K562 (cell line): ENCODE results near the gene KLK1. TPM values are rescaled to one million over a fixed set of nuclear protein-coding genes. Genes with fewer than 3 reads are reported as not detected.
A peak's percentile ranks its signal among the peaks of the same experiment; 100 is the strongest.

Experiments used
- ATAC-seq: fragments of 200-7000 bp; cut with Tn5 transposase; 3 replicates; pipeline ENCODE4 v1.9.1; 2020; ENCODE audit warnings: moderate library complexity
- BruUV-seq: library from RNA; stranded (reverse); fragments of 400-500 nt; replicated peaks from 2 replicates; lab custom pipeline; 2021; lab: Mats Ljungman, UMichigan
- CTCF ChIA-PET: fragments of 300-600 bp; formaldehyde crosslinking; extraction: SDS; loops from one replicate; lab custom pipeline; 2021; ENCODE audit warnings: low intra/inter-chr PET ratio; lab: Yijun Ruan, JAX
- POLR2A ChIA-PET: fragments of 300-600, 350-650 bp; sonication (Branson Sonifier 250); formaldehyde crosslinking; extraction: SDS; loops from one replicate; lab custom pipeline; 2021; ENCODE audit warnings: antibody characterized with exemption, inconsistent platforms; lab: Yijun Ruan, JAX
- DNase-seq, 4 experiments: peaks; one replicate each; pipeline versions ENCODE4 v3.0.0 to v3.0.0-alpha.2; 2011 to 2018; ENCODE audit warnings: low spot score in 3 of 4, mixed read lengths in 3 of 4; ENCODE audit errors: extremely low read depth in 1 of 4
- FAIRE-seq: peaks from 2 replicates; lab custom pipeline; 2011; peaks lifted over from hg19 to GRCh38; lab: Jason Lieb, UNC
- H2AFZ ChIP-seq: 2 replicates; pipeline ENCODE4 v1.6.0; 2011; ENCODE audit warnings: low read depth, low read length, control low read depth, inconsistent platforms
- H3K27ac ChIP-seq: fragments of 200-600 bp; 3 replicates; pipeline ENCODE4 v1.8.0; 2011; ENCODE audit warnings: low read depth, mild to moderate bottlenecking, control low read depth, inconsistent platforms, low read length, moderate library complexity, mixed read lengths; ENCODE audit errors: extremely low read depth
- H3K27me3 ChIP-seq, 2 experiments: fragments of 300-600 bp in 1 of 2; 2 replicates in 1 of 2; 3 replicates in 1 of 2; pipeline versions ENCODE4 v1.6.0 to v1.8.0; 2011; ENCODE audit warnings: inconsistent platforms in 2 of 2, low read length in 2 of 2, mild to moderate bottlenecking in 1 of 2, mixed read lengths in 1 of 2, moderate library complexity in 1 of 2; ENCODE audit not compliant: control insufficient read depth in 2 of 2, insufficient read depth in 2 of 2
- H3K36me3 ChIP-seq: fragments of 300-600 bp; 3 replicates; pipeline ENCODE4 v1.8.0; 2011; ENCODE audit warnings: mild to moderate bottlenecking, low read length, inconsistent platforms; ENCODE audit not compliant: control insufficient read depth, insufficient read depth
- H3K4me1 ChIP-seq, 2 experiments: fragments of 200-600 bp in 1 of 2; replicated peaks in 1 of 2; 2 replicates in 1 of 2; 3 replicates in 1 of 2; pipeline versions ENCODE4 v1.5.1 to v1.8.0; 2011; ENCODE audit warnings: inconsistent platforms in 2 of 2, low read length in 2 of 2, mild to moderate bottlenecking in 1 of 2, mixed read lengths in 1 of 2, moderate library complexity in 1 of 2; ENCODE audit not compliant: control insufficient read depth in 2 of 2, insufficient read depth in 2 of 2
- H3K4me2 ChIP-seq: 2 replicates; pipeline ENCODE4 v1.6.1; 2011; ENCODE audit warnings: low read length, control low read depth, inconsistent platforms, mixed read lengths; ENCODE audit not compliant: insufficient read depth
- H3K4me3 ChIP-seq: fragments of 200-600 bp; sonication (generic), shearing (Covaris generic); 2 replicates; pipeline ENCODE4 v1.5.1; 2016; ENCODE audit warnings: control low read depth, inconsistent platforms
- H3K79me2 ChIP-seq: fragments of 200-600 bp; 3 replicates; pipeline ENCODE4 v1.8.0; 2011; ENCODE audit warnings: low read length, inconsistent platforms; ENCODE audit not compliant: control insufficient read depth, insufficient read depth
- H3K9ac ChIP-seq, 2 experiments: 2 replicates each; pipeline versions ENCODE4 v1.6.0 to v1.6.1; 2011; ENCODE audit warnings: low read depth in 2 of 2, low read length in 2 of 2, control low read depth in 1 of 2, inconsistent platforms in 1 of 2, mild to moderate bottlenecking in 1 of 2, mixed read lengths in 1 of 2; ENCODE audit not compliant: insufficient read depth in 1 of 2
- H3K9me1 ChIP-seq: one replicate; pipeline ENCODE4 v1.6.0; 2011; ENCODE audit warnings: inconsistent platforms, mild to moderate bottlenecking, low read length, moderate library complexity; ENCODE audit not compliant: control insufficient read depth, insufficient read depth
- H3K9me3 ChIP-seq: replicated peaks from 2 replicates; pipeline ENCODE4 v1.5.1; 2011; ENCODE audit warnings: low read depth, low read length, inconsistent platforms; ENCODE audit not compliant: control insufficient read depth, insufficient read depth
- H4K20me1 ChIP-seq: replicated peaks from 2 replicates; pipeline ENCODE4 v1.6.1; 2011; ENCODE audit warnings: low read length, inconsistent platforms, mixed read lengths; ENCODE audit not compliant: control insufficient read depth, insufficient read depth
- CCAR2 ChIP-seq: fragments of 200-400 bp; formaldehyde crosslinking; IDR thresholded peaks from 2 replicates; pipeline ENCODE4 v1.6.1; 2017; ENCODE audit warnings: mild to moderate bottlenecking, low read depth, low read length
- HDAC1 ChIP-seq, 2 experiments: fragments of 450-650 bp; IDR thresholded peaks; 2 replicates each; pipeline ENCODE4 v1.6.1; 2016 to 2017; ENCODE audit warnings: inconsistent platforms in 1 of 2, mild to moderate bottlenecking in 1 of 2, moderate library complexity in 1 of 2
- MIER1 ChIP-seq: fragments of 450-650 bp; IDR thresholded peaks from 2 replicates; pipeline ENCODE4 v1.6.1; 2016; ENCODE audit warnings: antibody characterized with exemption, mild to moderate bottlenecking, low read depth
- POLR2AphosphoS2 ChIP-seq: IDR thresholded peaks from 2 replicates; pipeline ENCODE4 v1.6.1; 2012; ENCODE audit warnings: low read length, improper control_type of control experiment
- PPARD ChIP-seq: fragments of 250-450 bp; sonication (Bioruptor Pico); IDR thresholded peaks from 2 replicates; pipeline ENCODE4 v1.8.0; 2022; ENCODE audit warnings: inconsistent platforms, mild to moderate bottlenecking, moderate library complexity
- XRCC3 ChIP-seq: fragments of 450-650 bp; IDR thresholded peaks from 2 replicates; pipeline ENCODE4 v1.6.1; 2017; ENCODE audit warnings: mild to moderate bottlenecking, moderate library complexity
- ZNF134 ChIP-seq: fragments of 250-450 bp; sonication (Bioruptor Pico); conservative IDR thresholded peaks from 2 replicates; pipeline ENCODE4 v1.4.0; 2020
- ZNF644 ChIP-seq: fragments of 200-800 bp; sonication (Bioruptor generic); IDR thresholded peaks from 2 replicates; pipeline ENCODE4 v1.6.1; 2016; ENCODE audit warnings: low read depth, missing genetic modification characterization, missing compliant biosample characterization
- WGBS: fragments of 100-300 bp; shearing (Covaris generic); methylation state at CpG from one replicate; pipeline ENCODE4 v1.1.6; 2016; ENCODE audit warnings: low coverage, mixed read lengths; ENCODE audit not compliant: insufficient coverage; ENCODE audit errors: missing lambda C conversion rate; 5-methylcytosine and 5-hydroxymethylcytosine counted together
- in situ Hi-C: fragments of 300-500 bp; cut with MboI; formaldehyde crosslinking; loops from 4 replicates; pipeline ENCODE4 v1.15.0; 2018; ENCODE audit warnings: inconsistent platforms, mixed read lengths
- intact Hi-C: fragments of 100-400 bp; cut with micrococcal nuclease; formaldehyde crosslinking; loops from 2 replicates; pipeline ENCODE4 v1.14.2; 2022
- polyA plus RNA-seq, 8 experiments: library from polyadenylated mRNA; depleted of rRNA in 4 of 8; stranded (reverse) in 5 of 8; unstranded in 3 of 8; fragments of >200 nt; fragmentation: Nextera tagmentation in 2 of 8; fragmentation: Illumina TruSeq in 1 of 8; extraction: Ambion mirVana in 2 of 8; extraction: Trizol in 1 of 8; gene quantifications; 2 replicates each; pipeline versions ENCODE4 v1.2.1 to v1.2.3, GENCODE V29; 2011 to 2014; ENCODE audit warnings: inconsistent platforms in 1 of 8, missing spikeins in 1 of 8
- total RNA-seq, 7 experiments: library from RNA; depleted of rRNA in 6 of 7; stranded (reverse); fragments of >200 nt in 6 of 7; fragmentation: Illumina TruSeq in 2 of 7; extraction: Trizol in 2 of 7; gene quantifications; 2 replicates each; pipeline versions ENCODE4 v1.2.1 to v1.2.3, GENCODE V29; 2011 to 2021; ENCODE audit warnings: low replicate concordance in 1 of 7
- TF ChIP-seq, protein P1 (sequence below): fragments of 250-450 bp; sonication (Bioruptor Pico); IDR thresholded peaks from 2 replicates; pipeline ENCODE4 v1.6.1; 2021; ENCODE audit warnings: mild to moderate bottlenecking
- TF ChIP-seq, protein P2 (sequence below): fragments of 250-450 bp; sonication (Bioruptor Pico); IDR thresholded peaks from 2 replicates; pipeline ENCODE4 v1.4.0; 2020; ENCODE audit warnings: mild to moderate bottlenecking, moderate library complexity, borderline replicate concordance

The KLK1 gene
- total and polyA plus RNA-seq, 9 of the 15 experiments (the other 6 are each of a cell fraction or from before 2014, with no cell fraction given), result 0.87 to 15.4 (median 9.1) TPM

DNA sequence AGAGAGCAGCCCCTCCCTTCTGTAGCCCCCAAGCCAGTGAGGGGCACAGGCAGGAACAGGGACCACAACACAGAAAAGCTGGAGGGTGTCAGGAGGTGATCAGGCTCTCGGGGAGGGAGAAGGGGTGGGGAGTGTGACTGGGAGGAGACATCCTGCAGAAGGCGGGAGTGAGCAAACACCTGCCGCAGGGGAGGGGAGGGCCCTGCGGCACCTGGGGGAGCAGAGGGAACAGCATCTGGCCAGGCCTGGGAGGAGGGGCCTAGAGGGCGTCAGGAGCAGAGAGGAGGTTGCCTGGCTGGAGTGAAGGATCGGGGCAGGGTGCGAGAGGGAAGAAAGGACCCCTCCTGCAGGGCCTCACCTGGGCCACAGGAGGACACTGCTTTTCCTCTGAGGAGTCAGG is 35.3 kb upstream of the KLK1 start:
- ChIA-PET CTCF (no interaction called here), POLR2A (interaction anchor here (0.6 kb wide), 1 partner anchor 13 kb away, joined by 3 read pairs; no protein-coding TSS in a partner anchor)
- intact Hi-C loops, result no loop called here
- H3K9ac ChIP-seq, result peak overlapping the region in 1 of 2 experiments; percentile 68; a peak in 2 of 4 replicates
- no peaks in the 10 kb centered on the region for H3K9me1 ChIP-seq
- H3K79me2 ChIP-seq, result no peaks in the 10 kb centered on the region
- in situ Hi-C loops, result no loop called here
- no peak overlapping the region for H3K4me2 ChIP-seq
- peaks cover 0 to 4% of the 10 kb centered on the region in 2 experiments; a peak in 2 of 5 replicates for H3K4me1 ChIP-seq
- H3K27me3 ChIP-seq, result peaks cover 18 to 68% of the 10 kb centered on the region in 2 experiments; a peak in 4 of 5 replicates
- 0 out of 2 replicates have a peak, but pooled peaks cover 3% of the 10 kb centered on the region for H4K20me1 ChIP-seq
- ATAC-seq (no peak; the same call in 2 of the 3 replicates), FAIRE-seq (no peak), DNase-seq (peak in 1 of 4 experiments; percentile 21)
- BruUV-seq, result no TSS peak
- no peaks in the 10 kb centered on the region for H3K36me3 ChIP-seq
- H3K4me3 ChIP-seq, result no peak overlapping the region
- WGBS, result 0% methylated on average over 1 of the region's 7 CpGs
- no peak overlapping the region for H2AFZ ChIP-seq
- H3K27ac ChIP-seq, result no peak overlapping the region
- no peaks in the 10 kb centered on the region for H3K9me3 ChIP-seq
- TF ChIP-seq ZNF644 (tag) (no peak), MIER1 (no peak), ZNF134 (CRISPR knock-in tag) (no peak), HDAC1 (IDR thresholded peaks at IDR 0.05) (no peak), PPARD (no peak), CCAR2 (no peak), XRCC3 (no peak), POLR2AphosphoS2 (no peak)
- TF ChIP-seq, protein P1, sequence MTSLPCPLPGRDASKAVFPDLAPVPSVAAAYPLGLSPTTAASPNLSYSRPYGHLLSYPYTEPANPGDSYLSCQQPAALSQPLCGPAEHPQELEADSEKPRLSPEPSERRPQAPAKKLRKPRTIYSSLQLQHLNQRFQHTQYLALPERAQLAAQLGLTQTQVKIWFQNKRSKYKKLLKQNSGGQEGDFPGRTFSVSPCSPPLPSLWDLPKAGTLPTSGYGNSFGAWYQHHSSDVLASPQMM (CRISPR knock-in tag), result no peak
- TF ChIP-seq, protein P2, sequence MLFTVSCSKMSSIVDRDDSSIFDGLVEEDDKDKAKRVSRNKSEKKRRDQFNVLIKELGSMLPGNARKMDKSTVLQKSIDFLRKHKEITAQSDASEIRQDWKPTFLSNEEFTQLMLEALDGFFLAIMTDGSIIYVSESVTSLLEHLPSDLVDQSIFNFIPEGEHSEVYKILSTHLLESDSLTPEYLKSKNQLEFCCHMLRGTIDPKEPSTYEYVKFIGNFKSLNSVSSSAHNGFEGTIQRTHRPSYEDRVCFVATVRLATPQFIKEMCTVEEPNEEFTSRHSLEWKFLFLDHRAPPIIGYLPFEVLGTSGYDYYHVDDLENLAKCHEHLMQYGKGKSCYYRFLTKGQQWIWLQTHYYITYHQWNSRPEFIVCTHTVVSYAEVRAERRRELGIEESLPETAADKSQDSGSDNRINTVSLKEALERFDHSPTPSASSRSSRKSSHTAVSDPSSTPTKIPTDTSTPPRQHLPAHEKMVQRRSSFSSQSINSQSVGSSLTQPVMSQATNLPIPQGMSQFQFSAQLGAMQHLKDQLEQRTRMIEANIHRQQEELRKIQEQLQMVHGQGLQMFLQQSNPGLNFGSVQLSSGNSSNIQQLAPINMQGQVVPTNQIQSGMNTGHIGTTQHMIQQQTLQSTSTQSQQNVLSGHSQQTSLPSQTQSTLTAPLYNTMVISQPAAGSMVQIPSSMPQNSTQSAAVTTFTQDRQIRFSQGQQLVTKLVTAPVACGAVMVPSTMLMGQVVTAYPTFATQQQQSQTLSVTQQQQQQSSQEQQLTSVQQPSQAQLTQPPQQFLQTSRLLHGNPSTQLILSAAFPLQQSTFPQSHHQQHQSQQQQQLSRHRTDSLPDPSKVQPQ (CRISPR knock-in tag), result no peak
